ENCODE data around the gene RABGGTB.

- TF ChIP-seq POLR2A (IDR thresholded peaks at IDR 0.05; ENCODE audit: low read depth, low read length) (no peak), POLR2AphosphoS5 (IDR thresholded peaks at IDR 0.05; ENCODE audit: low read depth, low read length) (no peak), TAF1 (IDR thresholded peaks at IDR 0.05; ENCODE audit: low read depth, low read length) (no peak), SPI1 (IDR thresholded peaks at IDR 0.05; ENCODE audit: low read depth, low read length) (no peak)
These were observed 8.3 kb downstream of the RABGGTB start for GRCh38 chr1:75794382-75794781.
